ENCODE measurements around the gene CAMSAP1.
"Not testable (repeated sequence)": the region's sequence is repeated elsewhere in the genome, so short reads cannot be mapped to it uniquely, and the experiment has no call there.

The CAMSAP1 gene

GRCh38 chr9:135895202-135895848 is 12.0 kb downstream of the CAMSAP1 start:
- no peak for DNase-seq

GRCh38 chr9:135893104-135893503 is 14.2 kb downstream of the CAMSAP1 start:
- no peak for DNase-seq

GRCh38 chr9:135892327-135892726 is 15.0 kb downstream of the CAMSAP1 start:
- DNase-seq: not testable (repeated sequence)

- DNase-seq: no peak
Measured at GRCh38 chr9:135891027-135891631, 16.2 kb downstream of the CAMSAP1 start.

DNA sequence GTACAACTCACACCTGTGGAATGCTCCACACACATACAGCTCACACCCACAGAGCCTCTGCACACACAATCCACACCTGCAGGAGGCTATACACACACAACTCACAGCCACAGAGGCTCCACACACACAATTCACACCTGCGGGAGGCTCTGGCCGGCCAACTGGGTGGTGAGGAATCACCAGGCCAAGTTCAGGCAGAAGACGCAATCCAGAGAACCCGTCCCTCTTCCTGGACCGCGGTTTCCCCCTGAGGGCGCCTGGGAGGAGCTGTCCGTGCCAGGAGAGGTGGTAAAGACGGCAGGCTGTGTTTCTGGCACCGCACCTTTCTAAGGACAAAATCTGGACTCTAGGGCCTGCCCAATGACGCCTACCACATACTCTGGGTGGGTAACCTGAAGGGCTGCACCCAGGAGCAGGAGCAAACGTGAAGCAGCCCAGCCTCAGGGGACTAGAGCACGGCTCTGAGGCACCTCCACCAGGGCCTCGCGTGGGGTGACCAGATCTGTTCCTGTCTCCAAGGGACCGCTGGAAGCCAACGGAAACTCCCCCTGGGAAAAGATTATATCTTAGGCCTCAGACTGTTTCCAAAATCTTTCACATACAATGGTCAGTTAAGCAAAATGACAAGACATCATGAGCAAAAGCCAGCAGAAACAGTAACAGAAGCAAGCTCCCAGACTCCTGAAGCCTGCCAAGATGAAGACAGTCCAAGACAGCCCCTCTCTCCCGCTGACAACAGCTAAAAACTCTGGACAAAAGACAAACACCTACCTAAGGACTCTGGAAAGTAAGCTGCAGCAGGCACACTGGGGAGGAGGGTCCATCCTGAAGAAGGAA is 16.9 kb downstream of the CAMSAP1 start:
- DNase-seq: no peak

- no peak for DNase-seq
Measured at GRCh38 chr9:135889564-135890189, 17.7 kb downstream of the CAMSAP1 start.

DNA sequence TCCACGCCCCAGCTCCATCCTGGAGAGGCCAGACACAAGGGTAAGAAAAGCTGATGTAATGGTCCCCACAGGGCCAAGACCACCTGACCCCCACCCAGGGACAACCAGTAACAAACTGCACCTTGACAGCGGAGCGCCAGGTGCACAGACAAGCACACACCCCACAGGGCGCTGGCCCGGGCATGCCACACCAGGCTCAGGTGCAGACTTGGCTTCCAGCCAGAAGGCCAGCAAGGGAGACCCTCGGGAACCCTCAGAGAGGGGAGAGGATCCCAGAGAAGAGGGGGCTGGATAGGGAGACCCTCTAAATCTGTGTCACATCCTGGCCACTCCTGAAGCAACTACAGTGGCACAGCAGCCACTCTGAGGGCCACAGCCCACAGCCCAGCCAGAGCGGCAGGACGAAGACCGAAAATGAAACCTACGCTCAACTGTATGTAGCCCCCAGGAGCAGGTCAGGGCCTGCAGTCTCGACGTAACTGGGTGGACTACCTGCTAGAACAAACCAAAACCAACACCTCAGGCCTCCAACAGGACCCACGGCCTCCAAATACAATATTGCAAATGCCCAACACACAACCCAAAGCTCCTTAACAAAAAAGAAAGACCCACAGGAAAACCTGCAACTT is 18.5 kb downstream of the CAMSAP1 start:
- DNase-seq: no peak

- DNase-seq: no peak
Measured at GRCh38 chr9:135888126-135888765, 19.1 kb downstream of the CAMSAP1 start.

DNA sequence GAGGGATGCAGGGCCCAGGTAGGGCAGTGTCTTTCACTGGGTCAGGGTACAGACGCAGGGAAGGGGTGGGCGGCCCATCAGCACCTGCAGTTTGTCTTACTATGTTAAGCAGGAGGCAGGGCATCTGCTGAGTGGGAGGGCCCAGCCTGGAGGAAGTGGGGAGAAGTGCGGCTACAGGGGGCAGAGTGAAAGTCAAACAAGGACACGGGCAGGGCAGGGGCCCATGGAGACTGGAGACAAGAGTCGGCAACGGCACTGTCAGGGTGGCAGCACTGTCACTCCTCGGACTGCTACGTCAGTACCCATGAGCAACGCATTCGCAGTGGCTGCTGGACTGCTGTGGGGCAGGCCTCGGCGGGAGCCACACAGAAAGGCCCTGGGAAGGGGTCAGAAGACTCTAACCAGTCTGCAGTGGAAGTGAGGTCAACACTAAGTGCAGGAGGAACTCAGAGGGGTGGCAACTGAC is 19.7 kb downstream of the CAMSAP1 start:
- no peak for DNase-seq

DNA sequence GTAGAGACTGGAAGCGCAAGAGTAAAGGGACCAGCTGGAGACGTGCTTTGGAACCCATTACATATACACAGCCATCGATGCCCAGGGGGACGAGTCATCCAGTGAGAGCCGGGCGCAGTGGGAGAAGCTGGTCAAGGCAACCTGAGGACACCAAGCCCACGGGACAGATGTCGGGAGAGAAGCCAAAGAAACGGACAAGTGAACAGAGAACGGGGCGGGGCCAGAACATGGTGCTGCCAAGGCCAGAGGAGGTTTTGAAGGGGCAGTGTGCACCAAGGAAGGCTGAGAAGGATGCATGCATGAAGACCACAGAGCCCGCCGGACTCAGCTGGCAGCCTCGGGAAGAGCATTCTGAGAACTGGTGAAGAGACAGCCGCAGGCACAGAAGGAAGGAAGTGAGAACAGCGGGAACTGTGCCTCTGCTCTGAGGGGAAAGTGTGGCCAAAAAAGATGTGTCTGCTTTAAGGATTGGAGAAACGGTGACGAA is 20.3 kb downstream of the CAMSAP1 start:
- DNase-seq: no peak

DNA sequence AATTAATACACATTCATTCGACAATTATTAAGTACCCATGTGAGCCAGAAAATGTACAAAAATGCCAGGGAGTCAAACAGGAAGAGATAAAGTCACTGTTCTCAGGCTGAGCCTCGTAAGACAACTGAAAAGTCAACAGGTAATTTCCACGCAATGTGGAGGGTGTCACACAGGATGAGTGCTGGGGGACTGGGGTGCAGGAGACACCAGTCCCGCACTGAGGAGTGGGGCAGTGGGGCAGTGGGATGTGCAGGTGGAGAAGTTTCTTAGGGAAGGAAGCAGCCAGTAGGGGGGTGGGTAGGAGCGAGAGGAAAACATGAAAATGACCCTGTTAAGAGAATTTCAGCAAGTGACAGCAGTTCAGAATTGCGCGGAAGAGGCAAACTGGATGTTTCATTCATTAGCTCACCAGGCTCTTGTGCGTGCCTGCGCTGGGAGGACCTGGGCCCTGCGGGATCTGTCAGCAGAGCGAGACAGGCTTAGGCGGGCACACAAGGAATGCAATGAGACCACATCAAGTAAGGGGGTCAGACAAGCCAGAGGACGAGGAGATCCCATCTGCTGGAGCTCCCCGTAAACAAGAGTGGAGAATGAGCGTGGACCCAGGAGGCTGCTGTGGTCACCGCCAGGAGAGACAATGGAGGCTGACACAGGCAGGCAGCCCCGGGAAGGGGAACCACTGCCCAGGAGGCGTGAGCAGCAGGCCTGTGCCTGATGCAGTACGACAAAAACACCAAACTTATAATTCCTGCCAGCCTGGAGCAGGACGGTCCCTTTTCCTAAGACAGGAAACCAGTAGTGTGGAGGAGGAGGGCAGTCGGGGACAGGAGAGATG is 21.0 kb downstream of the CAMSAP1 start:
- DNase-seq: no peak

DNA sequence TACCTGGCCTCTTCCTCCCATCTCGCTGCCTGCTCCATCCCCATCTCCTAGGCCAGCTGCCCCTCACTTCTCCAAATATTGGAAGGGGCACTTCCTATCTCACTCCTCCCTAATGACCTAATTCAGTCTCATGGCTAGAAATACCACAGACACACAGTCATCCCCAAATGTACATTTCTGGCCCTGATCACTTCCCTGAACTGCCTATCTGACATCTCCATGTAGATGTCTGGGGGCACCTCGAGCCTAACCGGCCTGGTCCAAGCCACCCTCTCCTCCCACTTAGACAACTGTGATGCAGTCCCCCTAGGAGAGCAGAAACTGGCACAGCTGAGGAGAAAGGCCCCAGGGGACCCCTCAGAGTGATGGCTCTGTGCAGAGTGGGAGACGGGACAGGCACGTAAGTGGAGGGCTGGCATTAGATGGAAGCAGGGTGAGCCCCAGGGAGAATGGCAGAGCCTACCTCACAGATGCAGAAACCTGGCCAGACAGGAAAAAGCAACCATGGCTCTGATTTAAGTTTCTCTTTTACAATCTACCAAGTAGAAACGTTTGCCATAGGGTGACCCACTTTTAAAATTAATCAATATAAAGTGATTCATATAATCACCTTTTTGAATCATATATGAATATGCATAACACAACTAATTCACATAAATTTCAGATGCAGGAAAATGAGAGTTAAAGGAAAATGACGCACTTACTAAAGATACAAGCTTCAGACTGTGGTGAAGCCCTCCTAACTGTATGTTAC is 22.1 kb downstream of the CAMSAP1 start:
- DNase-seq: no peak

DNA sequence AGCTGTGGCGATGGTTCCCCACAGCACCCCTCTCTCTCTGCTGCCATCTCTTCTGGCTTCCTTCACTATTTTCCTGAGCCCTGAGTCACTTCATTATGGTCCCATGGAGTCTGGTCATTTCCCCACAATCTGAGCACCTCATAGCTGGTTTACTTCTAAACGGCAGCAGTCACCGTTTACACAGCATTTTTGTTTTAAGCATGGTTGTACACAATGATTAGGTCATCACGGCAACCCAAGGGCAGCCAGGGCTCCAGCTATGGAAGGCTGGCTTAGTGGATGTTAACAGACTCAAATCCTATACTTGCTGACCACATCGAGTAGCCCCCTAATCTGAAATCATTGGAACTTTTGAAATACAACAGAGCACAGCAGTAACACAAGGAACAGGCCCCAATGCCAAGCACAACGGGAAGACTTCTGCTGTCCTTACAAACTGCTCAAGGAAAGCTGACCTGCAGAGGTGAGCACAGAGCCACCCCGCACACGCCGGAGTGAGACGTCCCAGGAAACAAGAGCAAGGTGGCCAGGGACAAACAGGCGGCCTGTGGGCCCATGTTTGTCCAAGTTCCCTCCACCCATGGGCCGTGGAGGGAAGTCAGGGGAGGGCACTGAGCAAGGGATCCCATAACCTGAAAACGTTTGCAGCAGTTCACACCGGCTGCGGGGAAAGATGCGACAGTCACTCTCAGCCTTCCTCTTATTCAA is 22.9 kb downstream of the CAMSAP1 start:
- DNase-seq: no peak

- DNase-seq: no peak
Measured at GRCh38 chr9:135883410-135884089, 23.8 kb downstream of the CAMSAP1 start.

GRCh38 chr9:135882011-135882410 is 25.3 kb downstream of the CAMSAP1 start:
- no peak for DNase-seq

- DNase-seq: no peak
Measured at GRCh38 chr9:135880438-135880837, 26.9 kb downstream of the CAMSAP1 start.

DNA sequence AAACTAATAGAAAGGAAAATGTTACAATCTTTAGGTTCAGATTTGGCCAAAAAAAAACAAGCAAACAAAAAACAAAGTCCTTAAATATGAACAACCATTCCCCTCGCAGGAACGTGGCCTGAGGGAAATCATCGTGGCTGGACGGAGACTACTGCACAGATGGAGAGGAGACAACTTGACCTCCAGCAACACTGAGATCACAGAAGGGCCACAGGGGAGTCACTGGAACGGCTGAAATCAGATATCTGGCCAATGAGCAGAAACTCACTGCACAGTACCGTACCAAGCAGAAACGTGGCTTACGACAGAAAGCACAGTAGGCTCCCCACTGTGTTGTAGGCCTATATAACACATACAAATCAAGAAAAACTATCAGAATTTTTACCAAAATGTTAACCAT is 27.7 kb downstream of the CAMSAP1 start:
- no peak for DNase-seq

- no peak for DNase-seq
Measured at GRCh38 chr9:135879237-135879601, 28.1 kb downstream of the CAMSAP1 start.

- DNase-seq: no peak
Measured at GRCh38 chr9:135878528-135879236, 28.7 kb downstream of the CAMSAP1 start.
